Thoracic aorta (tissue), 2 donors: ENCODE results near the gene CPNE2. TPM values are rescaled to one million over a fixed set of nuclear protein-coding genes. Genes with fewer than 3 reads are reported as not detected.

Experiments
- ATAC-seq: fragments of 150-250 bp; one replicate; pipeline ENCODE4 v1.8.0; 2017; ENCODE audit warnings: low read depth; ENCODE audit not compliant: insufficient number of reproducible peaks, low FRiP score
- DNase-seq: peaks from one replicate; pipeline ENCODE4 v3.0.0-alpha.2; 2020; ENCODE audit warnings: low spot score
- H3K27ac ChIP-seq, 2 donors: fragments of 200-600 bp; sonication (generic); 1 replicate in 1 of 2; 2 replicates in 1 of 2; pipeline ENCODE4 v1.5.1; 2016; ENCODE audit warnings: mild to moderate bottlenecking in 2 of 2, moderate library complexity in 2 of 2
- H3K27me3 ChIP-seq: fragments of 200-600 bp; sonication (generic); replicated peaks from 2 replicates; pipeline ENCODE4 v1.6.0; 2016; ENCODE audit warnings: mild to moderate bottlenecking; ENCODE audit not compliant: insufficient read depth
- H3K36me3 ChIP-seq: fragments of 200-600 bp; sonication (generic); one replicate; pipeline ENCODE4 v1.5.1; 2016
- H3K4me1 ChIP-seq, 2 donors: fragments of 200-600 bp; sonication (generic); 1 replicate in 1 of 2; 2 replicates in 1 of 2; pipeline versions ENCODE4 v1.5.1 to v1.6.0; 2016; ENCODE audit warnings: low read depth in 2 of 2, mild to moderate bottlenecking in 1 of 2; ENCODE audit not compliant: control insufficient read depth in 1 of 2
- H3K4me3 ChIP-seq: fragments of 200-600 bp; sonication (generic); 2 replicates; pipeline ENCODE4 v1.5.1; 2016; ENCODE audit warnings: mild to moderate bottlenecking
- H3K9me3 ChIP-seq: fragments of 200-600 bp; sonication (generic); 2 replicates; pipeline ENCODE4 v1.5.1; 2016
- CTCF ChIP-seq: fragments of 200-600 bp; sonication (generic); IDR thresholded peaks from one replicate; pipeline ENCODE4 v1.5.1; 2019; ENCODE audit warnings: antibody characterized with exemption
- total RNA-seq, 2 donors: library from RNA; depleted of rRNA; stranded (reverse); fragments of >200 nt; gene quantifications; one replicate each; pipeline versions ENCODE4 v1.1.0 to v1.2.3, GENCODE V29; 2016

Gene CPNE2
- total RNA-seq, 2 donors from 2014 or later, result 28.3 to 47.4 TPM

- no peaks in the 10 kb centered on the region for H3K9me3 ChIP-seq
- H3K4me3 ChIP-seq, result no peak overlapping the region
- H3K27ac ChIP-seq, result no peak overlapping the region
- H3K36me3 ChIP-seq, result no peaks in the 10 kb centered on the region
- ATAC-seq (no peak), DNase-seq (no peak)
- H3K27me3 ChIP-seq, result no peaks in the 10 kb centered on the region
- no peaks in the 10 kb centered on the region for H3K4me1 ChIP-seq
- no peak for TF ChIP-seq CTCF
Observed at GRCh38 chr16:57131351-57131970, 39.1 kb downstream of the CPNE2 start.

- ATAC-seq (no peak), DNase-seq (no peak)
- no peaks in the 10 kb centered on the region for H3K27me3 ChIP-seq
- TF ChIP-seq CTCF, result no peak
- no peaks in the 10 kb centered on the region for H3K36me3 ChIP-seq
- H3K4me3 ChIP-seq, result no peak overlapping the region
- no peak overlapping the region for H3K27ac ChIP-seq
- H3K9me3 ChIP-seq, result no peaks in the 10 kb centered on the region
- H3K4me1 ChIP-seq, result no peaks in the 10 kb centered on the region
Observed at GRCh38 chr16:57132470-57132869, 40.1 kb downstream of the CPNE2 start.

GRCh38 chr16:57133031-57133430, 40.6 kb downstream of the CPNE2 start:
- Histone ChIP-seq H3K4me1 (no peaks in the 10 kb centered on the region), H3K27ac (no peak overlapping the region), H3K36me3 (no peaks in the 10 kb centered on the region), H3K4me3 (no peak overlapping the region), H3K27me3 (no peaks in the 10 kb centered on the region), H3K9me3 (no peaks in the 10 kb centered on the region)
- ATAC-seq (no peak), DNase-seq (no peak)
- no peak for TF ChIP-seq CTCF

- no peak overlapping the region for H3K4me3 ChIP-seq
- H3K27me3 ChIP-seq, result no peaks in the 10 kb centered on the region
- no peaks in the 10 kb centered on the region for H3K9me3 ChIP-seq
- H3K4me1 ChIP-seq, result no peaks in the 10 kb centered on the region
- ATAC-seq, result no peak
- no peaks in the 10 kb centered on the region for H3K36me3 ChIP-seq
- no peak for TF ChIP-seq CTCF
- no peak overlapping the region for H3K27ac ChIP-seq
- no peak for DNase-seq
Observed at GRCh38 chr16:57133886-57134285, 41.5 kb downstream of the CPNE2 start.

- H3K4me3 ChIP-seq, result no peak overlapping the region
- no peak for TF ChIP-seq CTCF
- DNase-seq (no peak), ATAC-seq (no peak)
- H3K9me3 ChIP-seq, result no peaks in the 10 kb centered on the region
- H3K36me3 ChIP-seq, result no peaks in the 10 kb centered on the region
- no peaks in the 10 kb centered on the region for H3K27me3 ChIP-seq
- H3K4me1 ChIP-seq, result no peaks in the 10 kb centered on the region
- no peak overlapping the region for H3K27ac ChIP-seq
Observed at GRCh38 chr16:57134982-57135381, 42.6 kb downstream of the CPNE2 start.
